Lower leg skin (tissue), 4 donors: ENCODE measurements around the gene INSYN2B. TPM values are rescaled to one million over a fixed set of nuclear protein-coding genes. Genes with fewer than 3 reads are reported as not detected.

Experiments
- DNase-seq, 2 donors: peaks; one replicate each; pipeline ENCODE4 v3.0.0-alpha.2; 2019; ENCODE audit warnings: low spot score in 2 of 2
- H3K4me3 ChIP-seq: fragments of 200-600 bp; sonication (generic); 2 replicates; pipeline ENCODE4 v1.5.1; 2017; ENCODE audit warnings: mild to moderate bottlenecking, low read depth; ENCODE audit not compliant: poor library complexity, severe bottlenecking
- POLR2A ChIP-seq, 2 donors: fragments of 450-650 bp; IDR thresholded peaks; one replicate each; pipeline ENCODE4 v1.6.1; 2016 to 2017; ENCODE audit warnings: antibody characterized with exemption in 2 of 2, mild to moderate bottlenecking in 1 of 2, moderate library complexity in 1 of 2
- WGBS, 2 donors: methylation state at CpG; one replicate each; pipeline ENCODE4 v1.1.5; 2018; 5-methylcytosine and 5-hydroxymethylcytosine counted together
- intact Hi-C: fragments of 100-400 bp; cut with DNase I; formaldehyde crosslinking; loops from one replicate; pipeline ENCODE4 v1.15.0; 2023; ENCODE audit warnings: low total_unique reads
- total RNA-seq, 4 donors: library from RNA; depleted of rRNA; stranded (reverse); fragments of >200 nt; gene quantifications; one replicate each; pipeline ENCODE4 v1.1.0, GENCODE V29; 2016
- TF ChIP-seq, protein P1 (sequence below), 3 donors: fragments of 450-650 bp; IDR thresholded peaks; one replicate each; pipeline ENCODE4 v1.5.1; 2016; ENCODE audit warnings: antibody characterized with exemption in 3 of 3, mild to moderate bottlenecking in 3 of 3, moderate library complexity in 2 of 3

INSYN2B gene
- total RNA-seq, 4 donors from 2014 or later: 0.15 to 2.0 (median 0.82) TPM

GRCh38 chr5:169946743-169947295 lies 33.5 kb downstream of the INSYN2B start:
- H3K4me3 ChIP-seq: no peak overlapping the region
- no peak for DNase-seq
- WGBS, 2 donors: 88 to 93% methylated on average over 5 of the region's 5 CpGs
- intact Hi-C loops: no loop called here
- no peak for TF ChIP-seq POLR2A (IDR thresholded peaks at IDR 0.05)
- TF ChIP-seq, protein P1, sequence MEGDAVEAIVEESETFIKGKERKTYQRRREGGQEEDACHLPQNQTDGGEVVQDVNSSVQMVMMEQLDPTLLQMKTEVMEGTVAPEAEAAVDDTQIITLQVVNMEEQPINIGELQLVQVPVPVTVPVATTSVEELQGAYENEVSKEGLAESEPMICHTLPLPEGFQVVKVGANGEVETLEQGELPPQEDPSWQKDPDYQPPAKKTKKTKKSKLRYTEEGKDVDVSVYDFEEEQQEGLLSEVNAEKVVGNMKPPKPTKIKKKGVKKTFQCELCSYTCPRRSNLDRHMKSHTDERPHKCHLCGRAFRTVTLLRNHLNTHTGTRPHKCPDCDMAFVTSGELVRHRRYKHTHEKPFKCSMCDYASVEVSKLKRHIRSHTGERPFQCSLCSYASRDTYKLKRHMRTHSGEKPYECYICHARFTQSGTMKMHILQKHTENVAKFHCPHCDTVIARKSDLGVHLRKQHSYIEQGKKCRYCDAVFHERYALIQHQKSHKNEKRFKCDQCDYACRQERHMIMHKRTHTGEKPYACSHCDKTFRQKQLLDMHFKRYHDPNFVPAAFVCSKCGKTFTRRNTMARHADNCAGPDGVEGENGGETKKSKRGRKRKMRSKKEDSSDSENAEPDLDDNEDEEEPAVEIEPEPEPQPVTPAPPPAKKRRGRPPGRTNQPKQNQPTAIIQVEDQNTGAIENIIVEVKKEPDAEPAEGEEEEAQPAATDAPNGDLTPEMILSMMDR (IDR thresholded peaks at IDR 0.05): no peak

DNA sequence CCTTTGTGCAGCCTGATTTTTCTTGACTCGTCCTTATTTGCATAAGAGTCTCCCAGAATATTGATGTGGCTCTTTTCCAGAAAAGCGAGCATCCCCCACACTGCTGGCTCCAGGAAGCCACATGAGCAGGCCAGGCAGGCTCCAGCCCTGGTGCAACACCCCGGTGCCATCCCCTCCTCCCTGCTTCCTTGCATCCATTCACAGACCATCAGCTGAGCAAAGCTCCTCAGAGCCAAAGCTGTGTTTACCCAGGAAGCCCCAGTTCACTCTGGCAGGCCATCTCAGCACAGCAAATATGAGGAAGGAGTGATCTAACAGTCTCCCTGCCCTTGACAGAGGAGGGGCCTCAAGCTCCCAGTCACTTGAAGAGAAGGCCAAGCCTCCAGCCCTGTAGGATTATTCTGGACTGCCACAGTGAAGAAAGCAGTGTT lies 34.4 kb downstream of the INSYN2B start:
- TF ChIP-seq, protein P1 (IDR thresholded peaks at IDR 0.05): no peak
- no peak for TF ChIP-seq POLR2A (IDR thresholded peaks at IDR 0.05)
- no peak overlapping the region for H3K4me3 ChIP-seq
- WGBS, 2 donors: 31 to 32% methylated on average over 3 of the region's 3 CpGs
- intact Hi-C loops: no loop called here
- peak; percentile 23 to 91 for DNase-seq

DNA sequence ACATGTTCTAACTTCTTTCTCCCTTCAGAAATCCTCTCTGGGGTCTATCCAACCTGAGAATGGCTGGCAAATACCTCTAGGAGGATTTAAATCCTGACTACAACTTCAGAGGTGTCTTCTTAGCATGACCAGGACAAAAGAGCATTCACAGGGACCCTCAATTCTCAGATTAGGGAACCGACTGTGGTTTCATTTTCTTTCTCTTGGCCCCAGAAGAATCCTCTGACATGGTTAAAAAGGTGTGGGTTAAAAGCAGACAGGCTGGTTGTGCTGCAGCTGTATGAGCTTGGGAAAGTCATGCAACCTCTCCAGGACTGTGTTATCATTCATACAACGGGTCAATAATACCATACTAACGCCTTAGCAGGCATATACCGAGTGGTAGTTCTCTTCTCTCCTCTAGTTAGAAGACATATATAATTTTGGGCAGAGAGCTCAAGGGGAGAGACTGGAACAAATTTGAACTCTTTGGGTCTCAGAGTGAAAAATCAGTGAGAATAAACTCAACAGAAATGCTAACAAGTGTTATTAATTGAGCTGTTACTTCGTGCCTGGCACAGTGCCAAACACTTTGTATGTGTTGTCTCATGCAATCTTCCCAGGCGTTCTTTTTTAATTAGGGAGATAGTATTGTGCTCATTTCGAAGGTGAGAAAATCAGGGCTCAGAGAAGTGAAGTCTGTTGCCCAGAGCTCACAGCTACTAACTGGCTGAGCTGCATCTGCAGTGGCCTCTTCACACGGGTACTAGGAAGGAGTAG lies 35.2 kb downstream of the INSYN2B start:
- TF ChIP-seq, protein P1 (IDR thresholded peaks at IDR 0.05): no peak
- no peak for TF ChIP-seq POLR2A (IDR thresholded peaks at IDR 0.05)
- no peak for DNase-seq
- intact Hi-C loops: no loop called here
- no peak overlapping the region for H3K4me3 ChIP-seq
- WGBS, 2 donors: 51 to 60% methylated on average over 8 of the region's 8 CpGs

GRCh38 chr5:169944115-169944514 lies 36.2 kb downstream of the INSYN2B start:
- no peak for TF ChIP-seq POLR2A (IDR thresholded peaks at IDR 0.05)
- TF ChIP-seq, protein P1 (IDR thresholded peaks at IDR 0.05): no peak
- DNase-seq: no peak
- H3K4me3 ChIP-seq: no peak overlapping the region
- intact Hi-C loops: no loop called here
- 46 to 67% methylated on average over 6 of the region's 6 CpGs for WGBS, 2 donors

DNA sequence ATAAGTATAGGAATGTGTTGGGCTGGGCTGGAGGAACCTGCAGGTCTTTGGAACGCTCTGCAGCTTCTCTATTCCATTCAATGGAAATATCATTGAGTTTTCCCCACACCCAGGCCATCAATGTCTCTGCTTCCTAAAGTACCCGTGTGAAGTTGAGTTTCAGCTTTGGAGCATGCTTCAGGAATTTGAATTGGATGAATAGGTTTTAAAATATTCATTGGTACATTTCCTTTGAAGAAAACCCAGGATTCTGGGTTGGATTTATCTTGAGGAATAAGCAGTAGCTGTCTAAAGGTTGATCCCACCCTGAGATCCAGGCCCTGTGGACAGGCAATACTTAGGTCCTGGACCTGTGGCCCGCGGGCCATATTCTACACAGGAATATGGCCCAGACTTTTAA lies 37.3 kb downstream of the INSYN2B start:
- 90 to 91% methylated on average over 4 of the region's 4 CpGs for WGBS, 2 donors
- DNase-seq: no peak
- intact Hi-C loops: no loop called here
- H3K4me3 ChIP-seq: no peak overlapping the region
- no peak for TF ChIP-seq POLR2A (IDR thresholded peaks at IDR 0.05)
- TF ChIP-seq, protein P1 (IDR thresholded peaks at IDR 0.05): no peak
